K562 (cell line): ENCODE data around the gene GPR26.

Experiments
- CBX5 ChIP-seq: IDR thresholded peaks from 2 replicates; pipeline ENCODE4 v1.6.1; 2014; ENCODE audit warnings: low read depth, borderline replicate concordance
- CTCF ChIP-seq, 3 experiments: IDR thresholded peaks in 2 of 3; conservative IDR thresholded peaks in 1 of 3; 2 replicates each; pipeline ENCODE4 v1.5.1; 2011 to 2012; ENCODE audit warnings: low read length in 3 of 3, mild to moderate bottlenecking in 3 of 3, control low read depth in 2 of 3, improper control_type of control experiment in 1 of 3, inconsistent platforms in 1 of 3, low read depth in 1 of 3, mixed read lengths in 1 of 3, moderate library complexity in 1 of 3; ENCODE audit not compliant: insufficient read depth in 2 of 3
- ELF1 ChIP-seq: fragments of 200-800 bp; sonication (Bioruptor generic); IDR thresholded peaks from 2 replicates; pipeline ENCODE4 v1.6.1; 2016; ENCODE audit warnings: missing genetic modification characterization, missing compliant biosample characterization
- MED1 ChIP-seq: sonication (generic); formaldehyde crosslinking; IDR thresholded peaks from 2 replicates; pipeline ENCODE4 v1.8.1; 2023; ENCODE audit warnings: missing genetic modification reagents, borderline replicate concordance
- MXD1 ChIP-seq: fragments of 250-450 bp; sonication (Bioruptor Pico); IDR thresholded peaks from 2 replicates; pipeline ENCODE4 v1.8.0; 2021; ENCODE audit warnings: borderline replicate concordance, mild to moderate bottlenecking, moderate library complexity; ENCODE audit not compliant: poor library complexity, severe bottlenecking
- POLR2A ChIP-seq: fragments of 450-650 bp; conservative IDR thresholded peaks from 2 replicates; pipeline ENCODE4 v1.6.1; 2016
- SP2 ChIP-seq: IDR thresholded peaks from 2 replicates; pipeline ENCODE4 v1.6.1; 2011; ENCODE audit warnings: mild to moderate bottlenecking, low read depth, low read length, moderate library complexity; ENCODE audit not compliant: poor library complexity, severe bottlenecking; ENCODE audit errors: extremely low read depth
- ZNF384 ChIP-seq: IDR thresholded peaks from 2 replicates; pipeline ENCODE4 v1.6.1; 2012; ENCODE audit warnings: low read depth, low read length, improper control_type of control experiment
- TF ChIP-seq, protein P1 (sequence below), 2 experiments: fragments of 450-650 bp in 1 of 2; sonication (generic) in 1 of 2; formaldehyde crosslinking in 1 of 2; IDR thresholded peaks in 1 of 2; conservative IDR thresholded peaks in 1 of 2; 2 replicates each; pipeline versions ENCODE4 v1.6.1 to v1.8.1; 2016 to 2023; ENCODE audit warnings: mild to moderate bottlenecking in 2 of 2, moderate library complexity in 2 of 2, inconsistent platforms in 1 of 2, missing genetic modification reagents in 1 of 2

GRCh38 chr10:123642697-123643096, 23.5 kb upstream of the GPR26 start:
- TF ChIP-seq CTCF (IDR thresholded peaks at IDR 0.05 in 2 of 3, conservative IDR thresholded peaks at IDR 0.05 in 1 of 3; ENCODE audit: insufficient read depth in 2 of 3, low read depth in 1 of 3, low read length in 3 of 3), result no peak
- TF ChIP-seq SP2, result no peak
- TF ChIP-seq MXD1 (CRISPR knock-in tag), result no peak
- no peak for TF ChIP-seq ZNF384
- TF ChIP-seq, protein P1, sequence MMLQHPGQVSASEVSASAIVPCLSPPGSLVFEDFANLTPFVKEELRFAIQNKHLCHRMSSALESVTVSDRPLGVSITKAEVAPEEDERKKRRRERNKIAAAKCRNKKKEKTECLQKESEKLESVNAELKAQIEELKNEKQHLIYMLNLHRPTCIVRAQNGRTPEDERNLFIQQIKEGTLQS (IDR thresholded peaks at IDR 0.05), result no peak
- TF ChIP-seq, protein P1 (CRISPR knock-in tag; conservative IDR thresholded peaks at IDR 0.05), result no peak
- no peak for TF ChIP-seq CBX5
- no peak for TF ChIP-seq POLR2A
- no peak for TF ChIP-seq MED1 (CRISPR knock-in tag)
- TF ChIP-seq ELF1, result no peak
